Uterus (tissue), 4 donors: ENCODE results near the gene HRAS. TPM values are rescaled to one million over a fixed set of nuclear protein-coding genes. Genes with fewer than 3 reads are reported as not detected.
"Not testable (repeated sequence)": the region's sequence is repeated elsewhere in the genome, so short reads cannot be mapped to it uniquely, and the experiment has no call there.

Source experiments
- DNase-seq, 2 donors: peaks; one replicate each; pipeline ENCODE4 v3.0.0-alpha.2; 2019 to 2020
- H3K27ac ChIP-seq, 2 donors: fragments of 200-600 bp; sonication (generic); 1 replicate in 1 of 2; 2 replicates in 1 of 2; pipeline ENCODE4 v1.5.1; 2016 to 2018
- H3K27me3 ChIP-seq, 2 donors: fragments of 200-600 bp; sonication (generic); one replicate each; pipeline ENCODE4 v1.5.1; 2018 to 2019; ENCODE audit warnings: control low read depth in 1 of 2
- H3K36me3 ChIP-seq, 2 donors: fragments of 200-600 bp; sonication (generic); one replicate each; pipeline ENCODE4 v1.5.1; 2019; ENCODE audit warnings: control low read depth in 1 of 2
- H3K4me1 ChIP-seq, 2 donors: fragments of 200-600 bp; sonication (generic); one replicate each; pipeline ENCODE4 v1.5.1; 2018 to 2019; ENCODE audit warnings: control low read depth in 1 of 2
- H3K4me3 ChIP-seq, 2 donors: fragments of 200-600 bp; sonication (generic); 1 replicate in 1 of 2; 2 replicates in 1 of 2; pipeline ENCODE4 v1.5.1; 2018 to 2019; ENCODE audit warnings: mild to moderate bottlenecking in 1 of 2
- H3K9me3 ChIP-seq, 2 donors: fragments of 200-600 bp; sonication (generic); one replicate each; pipeline ENCODE4 v1.5.1; 2019; ENCODE audit warnings: control low read depth in 1 of 2
- CTCF ChIP-seq, 4 experiments: fragments of 200-600 bp in 2 of 4; fragments of 450-650 bp in 2 of 4; sonication (generic) in 2 of 4; IDR thresholded peaks; one replicate each; pipeline ENCODE4 v1.5.1; 2016 to 2019; ENCODE audit warnings: antibody characterized with exemption in 4 of 4, mild to moderate bottlenecking in 2 of 4, moderate library complexity in 1 of 4
- POLR2A ChIP-seq, 2 donors: fragments of 450-650 bp; IDR thresholded peaks; one replicate each; pipeline ENCODE4 v1.6.1; 2016; ENCODE audit warnings: antibody characterized with exemption in 2 of 2, mild to moderate bottlenecking in 1 of 2, moderate library complexity in 1 of 2
- intact Hi-C: fragments of 100-400 bp; cut with DNase I; formaldehyde crosslinking; loops from one replicate; pipeline ENCODE4 v1.15.1; 2023; ENCODE audit warnings: low total_unique reads
- total RNA-seq, 4 donors: library from RNA; depleted of rRNA in 3 of 4; stranded (reverse); fragments of >200 nt in 3 of 4; gene quantifications; one replicate each; pipeline versions ENCODE4 v1.1.0 to v1.2.4, GENCODE V29; 2014 to 2023
- donor health status: DM: yes; HTN: yes; CAD: no.

The HRAS gene
- total RNA-seq, 4 donors from 2014 or later: 5.4 to 37.6 (median 23.8) TPM

GRCh38 chr11:518463-519202, 16.7 kb downstream of the HRAS start:
- DNase-seq: peak; percentile 94
- Histone ChIP-seq H3K9me3 (no peaks in the 10 kb centered on the region), H3K36me3 (no peaks in the 10 kb centered on the region), H3K4me3 (no peak overlapping the region), H3K4me1 (no peaks in the 10 kb centered on the region), H3K27me3 (no peaks in the 10 kb centered on the region), H3K27ac (peak overlapping the region; percentile 73 to 84)
- TF ChIP-seq CTCF (IDR thresholded peaks at IDR 0.05): peak; percentile 85 to 100 (median 100)
- TF ChIP-seq POLR2A (IDR thresholded peaks at IDR 0.05): peak in 1 of 2 donors; percentile 45
- intact Hi-C loops: no loop called here

GRCh38 chr11:516918-517685, 18.3 kb downstream of the HRAS start:
- H3K4me3 ChIP-seq, H3K4me1 ChIP-seq, intact Hi-C loops, H3K27ac ChIP-seq, H3K9me3 ChIP-seq, H3K27me3 ChIP-seq, H3K36me3 ChIP-seq: not testable (repeated sequence)
- DNase-seq: peak in 1 of 2 donors; percentile 22

- Histone ChIP-seq H3K27me3 (no peaks in the 10 kb centered on the region), H3K9me3 (no peaks in the 10 kb centered on the region), H3K4me3 (no peak overlapping the region), H3K36me3 (no peaks in the 10 kb centered on the region), H3K27ac (no peak overlapping the region), H3K4me1 (no peaks in the 10 kb centered on the region)
- DNase-seq: no peak
- TF ChIP-seq CTCF (IDR thresholded peaks at IDR 0.05) (no peak), POLR2A (IDR thresholded peaks at IDR 0.05) (no peak)
- intact Hi-C loops: no loop called here
These were observed 19.0 kb downstream of the HRAS start for GRCh38 chr11:516400-516799.

GRCh38 chr11:515131-515530, 20.2 kb downstream of the HRAS start:
- Histone ChIP-seq H3K4me1 (no peaks in the 10 kb centered on the region), H3K4me3 (no peak overlapping the region), H3K27me3 (no peaks in the 10 kb centered on the region), H3K36me3 (no peaks in the 10 kb centered on the region), H3K9me3 (no peaks in the 10 kb centered on the region), H3K27ac (no peak overlapping the region)
- no peak for DNase-seq
- intact Hi-C loops: no loop called here
- TF ChIP-seq POLR2A (IDR thresholded peaks at IDR 0.05): no peak
- TF ChIP-seq CTCF (IDR thresholded peaks at IDR 0.05): no peak

GRCh38 chr11:514606-515005, 20.8 kb downstream of the HRAS start:
- no peak for DNase-seq
- Histone ChIP-seq H3K27me3 (no peaks in the 10 kb centered on the region), H3K27ac (no peak overlapping the region), H3K4me1 (no peaks in the 10 kb centered on the region), H3K9me3 (no peaks in the 10 kb centered on the region), H3K36me3 (no peaks in the 10 kb centered on the region), H3K4me3 (no peak overlapping the region)
- TF ChIP-seq POLR2A (IDR thresholded peaks at IDR 0.05): no peak
- TF ChIP-seq CTCF (IDR thresholded peaks at IDR 0.05): no peak
- intact Hi-C loops: no loop called here
